ENCODE data around the gene CSPG4. TPM values are rescaled to one million over a fixed set of nuclear protein-coding genes. Genes with fewer than 3 reads are reported as not detected.
A peak's percentile ranks its signal among the peaks of the same experiment; 100 is the strongest.

The CSPG4 gene
- total and polyA plus RNA-seq, 2 of the 13 experiments (the other 11 are each of a cell fraction or from before 2014, with no cell fraction given): 0.01 to 0.04 TPM

DNA sequence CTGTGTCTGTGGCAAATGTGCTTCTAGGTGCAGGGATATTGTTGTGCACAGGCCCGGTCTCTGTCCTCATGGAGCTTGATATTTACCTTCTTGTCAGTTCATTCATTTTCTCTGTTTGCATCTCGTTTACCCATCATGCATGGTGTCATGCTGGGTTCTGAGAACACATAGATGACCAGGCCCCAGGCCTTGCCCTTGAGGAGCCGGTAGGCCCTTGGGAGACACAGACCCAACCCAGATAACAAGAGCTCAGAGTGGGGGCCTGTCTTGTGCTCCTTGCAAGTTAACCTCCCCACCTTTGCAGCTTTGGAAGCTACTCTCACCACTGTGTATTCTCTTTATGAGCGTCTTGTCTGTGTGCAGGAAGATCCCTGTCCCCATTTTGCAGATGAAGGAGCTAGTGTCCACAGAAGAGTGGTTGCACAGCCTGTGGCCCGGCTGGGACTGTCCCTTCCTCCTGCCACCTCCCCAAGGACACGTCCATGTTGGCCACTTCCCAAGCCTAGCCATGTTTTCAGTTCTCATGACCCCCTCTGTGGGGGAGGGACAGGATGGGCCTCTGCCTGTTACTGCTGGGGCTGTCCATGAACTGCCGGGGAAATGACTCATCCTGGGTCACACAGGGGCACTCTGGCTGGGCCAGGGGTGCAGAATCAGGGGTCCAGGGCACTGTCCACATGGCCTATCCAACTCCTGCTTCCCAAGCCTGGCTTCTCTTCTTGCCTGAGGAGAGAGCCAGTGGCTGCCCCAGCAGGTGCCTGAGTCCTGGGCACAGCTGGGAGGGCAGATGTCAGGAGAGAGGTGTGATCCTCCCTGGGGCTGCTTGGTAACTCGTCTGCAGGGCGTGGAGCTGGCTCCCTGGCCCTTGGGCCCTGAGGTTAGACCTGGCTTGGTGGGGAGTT lies 61.5 kb downstream of the CSPG4 start (continued):
- TF ChIP-seq ZBED4 (CRISPR knock-in tag; IDR thresholded peaks at IDR 0.05; ENCODE audit: borderline replicate concordance) (peak; percentile 41; the same call in 1 of the 2 replicates), MXD3 (CRISPR knock-in tag; IDR thresholded peaks at IDR 0.05) (no peak), MIER2 (CRISPR knock-in tag; IDR thresholded peaks at IDR 0.05) (no peak), MYC (CRISPR knock-in tag; IDR thresholded peaks at IDR 0.05; ENCODE audit: borderline replicate concordance) (peak; percentile 83), NR1H2 (CRISPR knock-in tag; IDR thresholded peaks at IDR 0.05; ENCODE audit: borderline replicate concordance, low read depth) (no peak), DNMT1 (CRISPR knock-in tag; IDR thresholded peaks at IDR 0.05) (no peak), SAP130 (CRISPR knock-in tag; IDR thresholded peaks at IDR 0.05; ENCODE audit: low read depth) (peak; percentile 96), CHD4 (IDR thresholded peaks at IDR 0.05; ENCODE audit: borderline replicate concordance, low read length) (no peak), HNRNPH1 (optimal IDR thresholded peaks at IDR 0.05; ENCODE audit: low read depth, low read length) (no peak), ZNF761 (CRISPR knock-in tag; conservative IDR thresholded peaks at IDR 0.05) (no peak), ZNF276 (CRISPR knock-in tag; IDR thresholded peaks at IDR 0.05; ENCODE audit: low read depth) (no peak), ZNF569 (CRISPR knock-in tag; IDR thresholded peaks at IDR 0.05; ENCODE audit: borderline replicate concordance) (no peak), HOXA7 (CRISPR knock-in tag; IDR thresholded peaks at IDR 0.05) (no peak), PHF21A (CRISPR knock-in tag; IDR thresholded peaks at IDR 0.05) (peak; percentile 97), ZNF790 (CRISPR knock-in tag; IDR thresholded peaks at IDR 0.05; ENCODE audit: borderline replicate concordance) (no peak), TIGD3 (CRISPR knock-in tag; IDR thresholded peaks at IDR 0.05; ENCODE audit: borderline replicate concordance) (no peak), KDM5A (IDR thresholded peaks at IDR 0.05; ENCODE audit: borderline replicate concordance, low read length) (no peak)
- TF ChIP-seq, protein P1, sequence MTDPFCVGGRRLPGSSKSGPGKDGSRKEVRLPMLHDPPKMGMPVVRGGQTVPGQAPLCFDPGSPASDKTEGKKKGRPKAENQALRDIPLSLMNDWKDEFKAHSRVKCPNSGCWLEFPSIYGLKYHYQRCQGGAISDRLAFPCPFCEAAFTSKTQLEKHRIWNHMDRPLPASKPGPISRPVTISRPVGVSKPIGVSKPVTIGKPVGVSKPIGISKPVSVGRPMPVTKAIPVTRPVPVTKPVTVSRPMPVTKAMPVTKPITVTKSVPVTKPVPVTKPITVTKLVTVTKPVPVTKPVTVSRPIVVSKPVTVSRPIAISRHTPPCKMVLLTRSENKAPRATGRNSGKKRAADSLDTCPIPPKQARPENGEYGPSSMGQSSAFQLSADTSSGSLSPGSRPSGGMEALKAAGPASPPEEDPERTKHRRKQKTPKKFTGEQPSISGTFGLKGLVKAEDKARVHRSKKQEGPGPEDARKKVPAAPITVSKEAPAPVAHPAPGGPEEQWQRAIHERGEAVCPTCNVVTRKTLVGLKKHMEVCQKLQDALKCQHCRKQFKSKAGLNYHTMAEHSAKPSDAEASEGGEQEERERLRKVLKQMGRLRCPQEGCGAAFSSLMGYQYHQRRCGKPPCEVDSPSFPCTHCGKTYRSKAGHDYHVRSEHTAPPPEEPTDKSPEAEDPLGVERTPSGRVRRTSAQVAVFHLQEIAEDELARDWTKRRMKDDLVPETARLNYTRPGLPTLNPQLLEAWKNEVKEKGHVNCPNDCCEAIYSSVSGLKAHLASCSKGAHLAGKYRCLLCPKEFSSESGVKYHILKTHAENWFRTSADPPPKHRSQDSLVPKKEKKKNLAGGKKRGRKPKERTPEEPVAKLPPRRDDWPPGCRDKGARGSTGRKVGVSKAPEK (CRISPR knock-in tag; IDR thresholded peaks at IDR 0.05; ENCODE audit: borderline replicate concordance): no peak

Data from HepG2 (cell line).